Astrocyte (in vitro differentiated cells and primary cell): Measurements from ENCODE around the gene EIF1B. TPM values are rescaled to one million over a fixed set of nuclear protein-coding genes. Genes with fewer than 3 reads are reported as not detected.

Source experiments
- DNase-seq: peaks from one replicate; pipeline ENCODE4 v3.0.0-alpha.2; 2010; ENCODE audit warnings: low read depth
- FAIRE-seq: peaks from 2 replicates; lab custom pipeline; 2011; peaks lifted over from hg19 to GRCh38; lab: Jason Lieb, UNC
- H2AFZ ChIP-seq: 2 replicates; pipeline ENCODE4 v1.6.0; 2012; ENCODE audit warnings: low read depth, low read length, inconsistent platforms
- H3K27ac ChIP-seq: 2 replicates; pipeline ENCODE4 v1.5.1; 2011; ENCODE audit warnings: low read depth, low read length, inconsistent platforms
- H3K27me3 ChIP-seq: 2 replicates; pipeline ENCODE4 v1.6.0; 2011; ENCODE audit warnings: low read length, inconsistent platforms; ENCODE audit not compliant: insufficient read depth
- H3K36me3 ChIP-seq: 2 replicates; pipeline ENCODE4 v1.5.1; 2011; ENCODE audit warnings: low read length, inconsistent platforms; ENCODE audit not compliant: insufficient read depth
- H3K4me1 ChIP-seq: 2 replicates; pipeline ENCODE4 v1.5.1; 2011; ENCODE audit warnings: low read length, inconsistent platforms; ENCODE audit not compliant: insufficient read depth
- H3K4me2 ChIP-seq: 2 replicates; pipeline ENCODE4 v1.6.0; 2012; ENCODE audit warnings: low read length, inconsistent platforms
- H3K4me3 ChIP-seq: 2 replicates; pipeline ENCODE4 v1.5.1; 2011; ENCODE audit warnings: low read depth, mild to moderate bottlenecking, low read length, inconsistent platforms; ENCODE audit not compliant: insufficient read depth
- H3K79me2 ChIP-seq: 2 replicates; pipeline ENCODE4 v1.6.0; 2012; ENCODE audit warnings: mild to moderate bottlenecking, low read length, inconsistent platforms; ENCODE audit not compliant: insufficient read depth
- H3K9ac ChIP-seq: 2 replicates; pipeline ENCODE4 v1.6.0; 2012; ENCODE audit warnings: mild to moderate bottlenecking, low read length, inconsistent platforms
- H3K9me3 ChIP-seq: 2 replicates; pipeline ENCODE4 v1.5.1; 2012; ENCODE audit warnings: low read depth, mild to moderate bottlenecking, low read length, inconsistent platforms; ENCODE audit not compliant: insufficient read depth
- H4K20me1 ChIP-seq: 2 replicates; pipeline ENCODE4 v1.6.0; 2012; ENCODE audit warnings: low read length, inconsistent platforms; ENCODE audit not compliant: insufficient read depth
- H3K27ac Mint-ChIP-seq: one replicate; pipeline ENCODE4 v1.8.0; 2021; ENCODE audit warnings: mild to moderate bottlenecking, mixed read lengths; ENCODE audit not compliant: unreplicated experiment
- H3K27me3 Mint-ChIP-seq: one replicate; pipeline ENCODE4 v1.8.0; 2021; ENCODE audit warnings: low read depth, mixed read lengths; ENCODE audit not compliant: unreplicated experiment
- H3K36me3 Mint-ChIP-seq: one replicate; pipeline ENCODE4 v1.8.0; 2021; ENCODE audit warnings: low read depth, mixed read lengths; ENCODE audit not compliant: unreplicated experiment
- H3K4me1 Mint-ChIP-seq: one replicate; pipeline ENCODE4 v1.8.0; 2021; ENCODE audit warnings: low read depth, mixed read lengths; ENCODE audit not compliant: unreplicated experiment
- H3K4me3 Mint-ChIP-seq: one replicate; pipeline ENCODE4 v1.8.0; 2021; ENCODE audit warnings: mild to moderate bottlenecking, moderate library complexity, mixed read lengths; ENCODE audit not compliant: unreplicated experiment
- H3K9me3 Mint-ChIP-seq: one replicate; pipeline ENCODE4 v1.8.0; 2021; ENCODE audit warnings: mild to moderate bottlenecking, mixed read lengths; ENCODE audit not compliant: unreplicated experiment
- CTCF ChIP-seq: IDR thresholded peaks from 2 replicates; pipeline ENCODE4 v1.5.1; 2011; ENCODE audit warnings: low read depth, mild to moderate bottlenecking, inconsistent platforms, low read length, moderate library complexity; ENCODE audit not compliant: insufficient read depth
- EZH2 ChIP-seq: IDR thresholded peaks from 2 replicates; pipeline ENCODE4 v1.6.1; 2012; ENCODE audit warnings: mild to moderate bottlenecking, low read length, inconsistent platforms; ENCODE audit not compliant: insufficient read depth
- total RNA-seq: library from RNA; stranded (reverse); gene quantifications from 2 replicates; pipeline ENCODE4 v1.2.1, GENCODE V29; 2021

EIF1B gene
- total RNA-seq, 1 donor from 2014 or later = 62.5 TPM

- no peak overlapping the region for H3K4me3 Mint-ChIP-seq
- H3K9ac ChIP-seq = no peak overlapping the region
- no peaks in the 10 kb centered on the region for H3K4me1 ChIP-seq
- H2AFZ ChIP-seq = no peak overlapping the region
- no peak overlapping the region for H3K4me3 ChIP-seq
- H3K9me3 ChIP-seq = no peaks in the 10 kb centered on the region
- no peak for DNase-seq
- peaks cover 2% of the 10 kb centered on the region for H3K27me3 Mint-ChIP-seq
- no peaks in the 10 kb centered on the region for H3K36me3 Mint-ChIP-seq
- no peak overlapping the region for H3K27ac ChIP-seq
- no peaks in the 10 kb centered on the region for H3K27me3 ChIP-seq
- H3K27ac Mint-ChIP-seq = no peak overlapping the region
- no peaks in the 10 kb centered on the region for H3K4me1 Mint-ChIP-seq
- no peak for FAIRE-seq
- no peaks in the 10 kb centered on the region for H3K9me3 Mint-ChIP-seq
- no peak for TF ChIP-seq CTCF
- no peak for TF ChIP-seq EZH2
- no peak overlapping the region for H3K4me2 ChIP-seq
- H3K36me3 ChIP-seq = no peaks in the 10 kb centered on the region
- no peaks in the 10 kb centered on the region for H3K79me2 ChIP-seq
- H4K20me1 ChIP-seq = no peaks in the 10 kb centered on the region
These were observed 44.3 kb upstream of the EIF1B start for GRCh38 chr3:40265181-40265580.

DNA sequence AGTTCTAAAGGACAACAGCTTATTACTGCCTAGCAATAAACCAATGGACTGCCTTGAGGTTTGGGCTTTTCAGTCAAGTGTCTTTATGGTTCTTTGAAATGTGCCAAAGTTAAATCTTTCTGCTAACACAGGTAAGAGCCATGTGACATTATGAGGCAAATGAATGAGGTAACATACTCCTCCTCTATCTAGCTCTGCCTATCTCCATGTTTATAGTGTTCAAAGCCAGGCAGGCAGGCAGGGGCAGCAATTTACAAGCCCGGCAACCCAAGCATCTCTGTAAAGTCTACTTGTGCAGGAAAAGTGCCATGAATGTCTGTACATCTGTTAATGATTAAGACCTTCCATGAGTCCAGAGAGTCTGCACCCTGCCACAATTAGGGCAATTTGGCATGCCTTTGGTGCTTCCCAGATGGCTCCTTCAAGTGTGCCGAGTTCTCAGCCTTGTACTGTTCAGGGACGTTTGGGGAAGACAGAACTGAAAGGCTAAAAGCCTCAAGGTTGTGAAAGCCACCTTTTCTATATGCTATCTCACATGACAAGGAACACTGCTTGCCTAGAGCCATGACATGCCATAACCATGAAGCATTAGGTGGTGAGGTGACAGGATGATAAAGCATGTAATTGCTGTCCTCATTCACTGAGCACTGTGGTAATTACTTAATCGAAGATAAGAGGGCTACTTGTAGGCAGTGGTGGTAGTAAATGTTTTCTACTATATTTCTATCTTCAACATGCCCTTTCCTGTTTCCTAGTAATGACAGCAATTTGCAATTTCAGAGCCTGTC lies 41.4 kb upstream of the EIF1B start:
- Histone ChIP-seq H4K20me1 (no peaks in the 10 kb centered on the region), H3K4me2 (no peak overlapping the region), H2AFZ (no peak overlapping the region), H3K4me1 (no peaks in the 10 kb centered on the region), H3K27me3 (no peaks in the 10 kb centered on the region), H3K36me3 (no peaks in the 10 kb centered on the region), H3K4me3 (no peak overlapping the region), H3K79me2 (no peaks in the 10 kb centered on the region), H3K9ac (no peak overlapping the region), H3K9me3 (no peaks in the 10 kb centered on the region), H3K27ac (no peak overlapping the region)
- H3K9me3 Mint-ChIP-seq = peaks cover 6% of the 10 kb centered on the region
- H3K27ac Mint-ChIP-seq = no peak overlapping the region
- TF ChIP-seq CTCF (no peak), EZH2 (no peak)
- DNase-seq = no peak
- no peak overlapping the region for H3K4me3 Mint-ChIP-seq
- H3K27me3 Mint-ChIP-seq = no peaks in the 10 kb centered on the region
- FAIRE-seq = no peak
- H3K4me1 Mint-ChIP-seq = no peaks in the 10 kb centered on the region
- H3K36me3 Mint-ChIP-seq = no peaks in the 10 kb centered on the region

DNA sequence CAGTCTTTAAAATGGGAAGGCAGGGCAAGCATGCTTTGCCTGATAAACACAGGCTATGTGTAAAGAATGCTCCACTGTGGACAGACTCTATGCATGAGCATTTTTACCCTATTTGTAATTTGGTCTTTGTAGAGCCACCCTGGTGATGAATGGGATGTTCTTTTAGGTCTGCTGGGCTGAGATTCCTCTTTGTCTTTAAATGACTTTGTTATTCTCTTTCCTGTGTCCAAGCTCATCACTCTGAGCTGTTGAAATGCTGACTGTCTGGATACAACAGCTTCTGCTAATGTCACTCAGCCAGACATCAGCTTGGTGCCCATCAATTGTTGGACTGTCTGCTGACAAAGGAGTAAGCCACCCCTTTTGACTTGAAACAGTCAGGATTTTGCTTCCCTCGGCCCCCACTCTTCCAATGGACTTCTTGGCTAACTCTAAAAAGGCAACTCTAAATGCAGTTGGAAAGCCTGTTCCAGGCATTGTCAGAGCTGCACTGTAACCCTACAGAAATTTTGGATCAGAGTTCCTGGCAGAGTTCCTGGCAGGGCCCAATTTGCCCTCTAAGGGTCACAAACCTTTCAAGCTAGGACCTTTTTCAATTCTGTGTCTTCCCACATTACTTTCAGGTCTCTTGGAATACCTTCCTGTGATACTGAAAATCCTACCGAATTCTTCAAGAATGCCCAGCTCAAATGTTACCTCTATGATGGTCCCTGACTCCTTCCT lies 40.5 kb upstream of the EIF1B start:
- H4K20me1 ChIP-seq = no peaks in the 10 kb centered on the region
- no peak overlapping the region for H3K27ac Mint-ChIP-seq
- H3K36me3 Mint-ChIP-seq = no peaks in the 10 kb centered on the region
- no peak overlapping the region for H2AFZ ChIP-seq
- H3K9me3 ChIP-seq = no peaks in the 10 kb centered on the region
- TF ChIP-seq EZH2 = no peak
- TF ChIP-seq CTCF = no peak
- no peak overlapping the region for H3K4me3 Mint-ChIP-seq
- H3K4me2 ChIP-seq = no peak overlapping the region
- no peak overlapping the region for H3K27ac ChIP-seq
- no peaks in the 10 kb centered on the region for H3K27me3 Mint-ChIP-seq
- FAIRE-seq = no peak
- H3K9me3 Mint-ChIP-seq = peaks cover 6% of the 10 kb centered on the region
- no peak overlapping the region for H3K4me3 ChIP-seq
- no peaks in the 10 kb centered on the region for H3K27me3 ChIP-seq
- H3K9ac ChIP-seq = no peak overlapping the region
- no peaks in the 10 kb centered on the region for H3K4me1 Mint-ChIP-seq
- H3K4me1 ChIP-seq = no peaks in the 10 kb centered on the region
- DNase-seq = no peak
- H3K79me2 ChIP-seq = no peaks in the 10 kb centered on the region
- H3K36me3 ChIP-seq = no peaks in the 10 kb centered on the region
